Measurements from ENCODE around the gene ZNF831. TPM values are rescaled to one million over a fixed set of nuclear protein-coding genes. Genes with fewer than 3 reads are reported as not detected.

The ZNF831 gene
- total RNA-seq, 1 donor from 2014 or later, result not detected

DNA sequence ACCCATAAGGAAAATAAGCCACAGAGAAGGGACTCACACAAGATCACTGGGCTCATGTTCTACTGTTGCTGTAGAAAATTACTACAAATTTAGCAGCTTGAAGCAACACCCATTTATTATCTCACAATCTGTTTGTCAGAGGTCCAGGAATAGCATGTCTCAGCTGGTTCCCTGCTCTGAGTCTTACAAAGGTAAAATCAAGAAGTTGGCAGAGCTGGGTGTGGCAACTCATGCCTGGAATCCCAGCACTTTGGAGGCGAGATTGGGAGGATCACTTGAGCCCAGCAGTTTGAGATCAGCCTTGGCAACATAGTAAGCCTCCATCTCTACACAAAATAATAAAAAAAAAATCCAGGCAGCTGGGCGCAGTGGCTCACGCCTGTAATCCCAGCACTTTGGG, 28.5 kb upstream of the ZNF831 start:
- peaks cover 9% of the 10 kb centered on the region for H3K9me3 Mint-ChIP-seq (ENCODE audit: low read depth)
- no peak for DNase-seq (ENCODE audit: low spot score, unreplicated experiment)
- H3K36me3 Mint-ChIP-seq (ENCODE audit: insufficient read depth), result no peaks in the 10 kb centered on the region
- no peaks in the 10 kb centered on the region for H3K4me1 Mint-ChIP-seq (ENCODE audit: low read depth)
- peaks cover 27% of the 10 kb centered on the region for H3K27me3 Mint-ChIP-seq
- H3K4me3 Mint-ChIP-seq (ENCODE audit: low read depth), result no peak overlapping the region
- TF ChIP-seq, protein P1, sequence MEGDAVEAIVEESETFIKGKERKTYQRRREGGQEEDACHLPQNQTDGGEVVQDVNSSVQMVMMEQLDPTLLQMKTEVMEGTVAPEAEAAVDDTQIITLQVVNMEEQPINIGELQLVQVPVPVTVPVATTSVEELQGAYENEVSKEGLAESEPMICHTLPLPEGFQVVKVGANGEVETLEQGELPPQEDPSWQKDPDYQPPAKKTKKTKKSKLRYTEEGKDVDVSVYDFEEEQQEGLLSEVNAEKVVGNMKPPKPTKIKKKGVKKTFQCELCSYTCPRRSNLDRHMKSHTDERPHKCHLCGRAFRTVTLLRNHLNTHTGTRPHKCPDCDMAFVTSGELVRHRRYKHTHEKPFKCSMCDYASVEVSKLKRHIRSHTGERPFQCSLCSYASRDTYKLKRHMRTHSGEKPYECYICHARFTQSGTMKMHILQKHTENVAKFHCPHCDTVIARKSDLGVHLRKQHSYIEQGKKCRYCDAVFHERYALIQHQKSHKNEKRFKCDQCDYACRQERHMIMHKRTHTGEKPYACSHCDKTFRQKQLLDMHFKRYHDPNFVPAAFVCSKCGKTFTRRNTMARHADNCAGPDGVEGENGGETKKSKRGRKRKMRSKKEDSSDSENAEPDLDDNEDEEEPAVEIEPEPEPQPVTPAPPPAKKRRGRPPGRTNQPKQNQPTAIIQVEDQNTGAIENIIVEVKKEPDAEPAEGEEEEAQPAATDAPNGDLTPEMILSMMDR (IDR thresholded peaks at IDR 0.05; ENCODE audit: unreplicated experiment), result no peak
- H3K27ac Mint-ChIP-seq, result no peak overlapping the region

DNA sequence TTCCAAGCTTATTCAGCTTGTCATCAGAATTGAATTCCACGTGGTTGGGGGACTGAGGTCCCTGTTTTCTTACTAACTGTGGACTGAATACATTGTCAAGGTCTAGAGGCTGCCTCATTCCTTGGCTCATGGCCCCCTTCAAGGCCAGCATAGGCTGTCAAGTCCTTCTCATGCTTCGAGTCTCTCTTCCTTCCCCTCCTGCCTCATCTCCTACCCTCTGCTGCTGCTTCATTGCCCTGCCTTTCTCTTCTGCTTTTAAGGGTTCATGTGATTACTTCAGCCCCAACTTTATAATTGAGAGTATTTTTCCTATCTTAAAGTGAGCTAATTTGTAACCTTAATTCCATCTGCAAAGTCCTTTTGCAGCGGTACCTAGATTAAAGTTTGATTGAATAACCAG, 27.6 kb upstream of the ZNF831 start:
- Mint-ChIP-seq H3K27ac (no peak overlapping the region), H3K36me3 (ENCODE audit: insufficient read depth) (no peaks in the 10 kb centered on the region), H3K4me1 (ENCODE audit: low read depth) (no peaks in the 10 kb centered on the region), H3K27me3 (peaks cover 21% of the 10 kb centered on the region), H3K4me3 (ENCODE audit: low read depth) (no peak overlapping the region), H3K9me3 (ENCODE audit: low read depth) (peaks cover 9% of the 10 kb centered on the region)
- no peak for DNase-seq (ENCODE audit: low spot score, unreplicated experiment)
- TF ChIP-seq, protein P1 (IDR thresholded peaks at IDR 0.05; ENCODE audit: unreplicated experiment), result no peak

DNA sequence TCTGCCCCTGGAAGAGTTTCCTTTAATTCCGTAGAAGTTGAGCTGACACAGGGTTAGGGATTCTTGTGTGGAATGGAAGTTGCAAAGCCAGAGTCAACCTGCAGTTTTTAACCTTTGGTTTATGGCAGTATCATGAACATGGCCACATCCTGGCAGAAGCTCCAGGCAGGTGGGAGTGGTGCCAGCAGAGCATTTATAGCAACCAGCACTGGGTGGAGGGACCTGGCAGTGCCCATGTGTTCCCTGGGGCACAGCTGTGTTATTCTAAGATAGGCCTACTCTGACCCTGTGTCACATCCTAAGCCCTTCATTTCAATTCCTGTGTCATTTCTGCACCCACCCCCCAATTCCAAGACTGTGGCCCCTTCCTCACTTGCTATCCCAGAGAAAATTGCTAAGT, 26.1 kb upstream of the ZNF831 start:
- no peak overlapping the region for H3K27ac Mint-ChIP-seq
- H3K9me3 Mint-ChIP-seq (ENCODE audit: low read depth), result peaks cover 9% of the 10 kb centered on the region
- H3K36me3 Mint-ChIP-seq (ENCODE audit: insufficient read depth), result no peaks in the 10 kb centered on the region
- DNase-seq (ENCODE audit: low spot score, unreplicated experiment), result no peak
- TF ChIP-seq, protein P1 (IDR thresholded peaks at IDR 0.05; ENCODE audit: unreplicated experiment), result no peak
- peaks cover 21% of the 10 kb centered on the region for H3K27me3 Mint-ChIP-seq
- no peaks in the 10 kb centered on the region for H3K4me1 Mint-ChIP-seq (ENCODE audit: low read depth)
- H3K4me3 Mint-ChIP-seq (ENCODE audit: low read depth), result no peak overlapping the region

- H3K36me3 Mint-ChIP-seq (ENCODE audit: insufficient read depth), result no peaks in the 10 kb centered on the region
- TF ChIP-seq, protein P1 (IDR thresholded peaks at IDR 0.05; ENCODE audit: unreplicated experiment), result no peak
- H3K27me3 Mint-ChIP-seq, result peaks cover 20% of the 10 kb centered on the region
- H3K27ac Mint-ChIP-seq, result no peak overlapping the region
- no peak overlapping the region for H3K4me3 Mint-ChIP-seq (ENCODE audit: low read depth)
- no peaks in the 10 kb centered on the region for H3K4me1 Mint-ChIP-seq (ENCODE audit: low read depth)
- H3K9me3 Mint-ChIP-seq (ENCODE audit: low read depth), result peaks cover 9% of the 10 kb centered on the region
- DNase-seq (ENCODE audit: low spot score, unreplicated experiment), result no peak
These were observed 25.4 kb upstream of the ZNF831 start for GRCh38 chr20:59138114-59138748.

DNA sequence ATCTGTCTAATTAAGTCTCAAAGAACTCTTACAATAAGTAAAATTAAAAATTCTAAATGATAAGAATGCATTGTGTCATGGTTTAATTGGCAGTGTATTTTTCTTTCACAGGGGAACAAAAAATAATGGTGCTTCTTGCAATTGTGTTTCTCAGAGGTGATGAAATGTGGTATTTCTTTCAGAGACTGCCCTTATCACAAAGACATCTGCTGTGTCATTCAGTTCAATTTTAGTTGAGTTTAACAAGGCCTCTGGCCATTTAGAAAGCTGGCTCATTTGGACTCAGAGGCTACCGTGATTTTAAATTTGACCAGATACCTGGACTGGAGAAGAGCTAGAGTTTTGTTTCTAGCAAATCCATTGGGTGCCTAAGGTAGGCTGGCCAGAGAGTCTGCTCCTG, 23.6 kb upstream of the ZNF831 start:
- H3K36me3 Mint-ChIP-seq (ENCODE audit: insufficient read depth), result no peaks in the 10 kb centered on the region
- no peaks in the 10 kb centered on the region for H3K4me1 Mint-ChIP-seq (ENCODE audit: low read depth)
- H3K27ac Mint-ChIP-seq, result no peak overlapping the region
- peaks cover 15% of the 10 kb centered on the region for H3K27me3 Mint-ChIP-seq
- TF ChIP-seq, protein P1 (IDR thresholded peaks at IDR 0.05; ENCODE audit: unreplicated experiment), result no peak
- no peak for DNase-seq (ENCODE audit: low spot score, unreplicated experiment)
- H3K4me3 Mint-ChIP-seq (ENCODE audit: low read depth), result no peak overlapping the region
- peaks cover 9% of the 10 kb centered on the region for H3K9me3 Mint-ChIP-seq (ENCODE audit: low read depth)

Measured in progenitor cell of endocrine pancreas (in vitro differentiated cells).